K562 (cell line): ENCODE data around the gene C6orf47. TPM values are rescaled to one million over a fixed set of nuclear protein-coding genes. Genes with fewer than 3 reads are reported as not detected.
A peak's percentile ranks its signal among the peaks of the same experiment; 100 is the strongest.

Experiments used
- ATF6 ChIP-seq: sonication (generic); formaldehyde crosslinking; IDR thresholded peaks from 2 replicates; pipeline ENCODE4 v1.4.0; 2020; ENCODE audit warnings: mild to moderate bottlenecking, missing genetic modification reagents
- CUX1 ChIP-seq: fragments of 200-800 bp; sonication (Bioruptor generic); IDR thresholded peaks from 2 replicates; pipeline ENCODE4 v1.6.1; 2016; ENCODE audit warnings: missing genetic modification characterization, missing compliant biosample characterization
- DMBX1 ChIP-seq: fragments of 250-450 bp; sonication (Bioruptor Pico); IDR thresholded peaks from 2 replicates; pipeline ENCODE4 v1.8.0; 2022; ENCODE audit warnings: inconsistent platforms, mild to moderate bottlenecking, moderate library complexity, borderline replicate concordance
- E4F1 ChIP-seq: fragments of 250-450 bp; sonication (Bioruptor Pico); IDR thresholded peaks from 2 replicates; pipeline ENCODE4 v1.5.0; 2021; ENCODE audit warnings: mild to moderate bottlenecking, borderline replicate concordance
- HMBOX1 ChIP-seq: sonication (generic); IDR thresholded peaks from 2 replicates; pipeline ENCODE4 v1.6.1; 2016
- MAFF ChIP-seq: IDR thresholded peaks from 2 replicates; pipeline ENCODE4 v1.6.1; 2012; ENCODE audit warnings: low read length, improper control_type of control experiment
- NUFIP1 ChIP-seq: fragments of 450-650 bp; IDR thresholded peaks from 2 replicates; pipeline ENCODE4 v1.6.1; 2018; ENCODE audit not compliant: partially characterized antibody
- OTX1 ChIP-seq: fragments of 450-650 bp; formaldehyde crosslinking; IDR thresholded peaks from 2 replicates; pipeline ENCODE4 v1.4.0; 2022; ENCODE audit warnings: mild to moderate bottlenecking
- RAD21 ChIP-seq, 2 experiments: fragments of 250-450 bp in 1 of 2; fragments of 450-650 bp in 1 of 2; sonication (Bioruptor Pico) in 1 of 2; formaldehyde crosslinking in 1 of 2; IDR thresholded peaks in 1 of 2; conservative IDR thresholded peaks in 1 of 2; 2 replicates each; pipeline versions ENCODE4 v1.4.0 to v1.8.0; 2020 to 2022; ENCODE audit warnings: mild to moderate bottlenecking in 2 of 2, moderate library complexity in 1 of 2
- SMARCA4 ChIP-seq: fragments of 450-650 bp; IDR thresholded peaks from 2 replicates; pipeline ENCODE4 v1.6.1; 2016
- TAF1 ChIP-seq: IDR thresholded peaks from 2 replicates; pipeline ENCODE4 v1.6.1; 2011; ENCODE audit warnings: mild to moderate bottlenecking, low read length, moderate library complexity; ENCODE audit not compliant: insufficient read depth, control insufficient read depth, severe bottlenecking; ENCODE audit errors: extremely low read depth
- ZBTB26 ChIP-seq: fragments of 450-650 bp; formaldehyde crosslinking; IDR thresholded peaks from 2 replicates; pipeline ENCODE4 v1.4.0; 2022; ENCODE audit warnings: missing genetic modification characterization
- ZNF133 ChIP-seq: fragments of 250-450 bp; sonication (Bioruptor Pico); IDR thresholded peaks from 2 replicates; pipeline ENCODE4 v1.4.0; 2020; ENCODE audit warnings: mild to moderate bottlenecking
- ZNF551 ChIP-seq: fragments of 250-450 bp; sonication (Bioruptor Pico); IDR thresholded peaks from 2 replicates; pipeline ENCODE4 v1.5.0; 2021; ENCODE audit warnings: mild to moderate bottlenecking, moderate library complexity
- polyA plus RNA-seq, 8 experiments: library from polyadenylated mRNA; depleted of rRNA in 4 of 8; stranded (reverse) in 5 of 8; unstranded in 3 of 8; fragments of >200 nt; fragmentation: Nextera tagmentation in 2 of 8; fragmentation: Illumina TruSeq in 1 of 8; extraction: Ambion mirVana in 2 of 8; extraction: Trizol in 1 of 8; gene quantifications; 2 replicates each; pipeline versions ENCODE4 v1.2.1 to v1.2.3, GENCODE V29; 2011 to 2014; ENCODE audit warnings: inconsistent platforms in 1 of 8, missing spikeins in 1 of 8
- total RNA-seq, 7 experiments: library from RNA; depleted of rRNA in 6 of 7; stranded (reverse); fragments of >200 nt in 6 of 7; fragmentation: Illumina TruSeq in 2 of 7; extraction: Trizol in 2 of 7; gene quantifications; 2 replicates each; pipeline versions ENCODE4 v1.2.1 to v1.2.3, GENCODE V29; 2011 to 2021; ENCODE audit warnings: low replicate concordance in 1 of 7

C6orf47 gene
- total and polyA plus RNA-seq, 9 of the 15 experiments (the other 6 are each of a cell fraction or from before 2014, with no cell fraction given) = 0.14 to 43.8 (median 27.0) TPM

GRCh38 chr6:31609519-31610406 lies 50.8 kb downstream of the C6orf47 start (continued):
- TF ChIP-seq TAF1 = no peak
- no peak for TF ChIP-seq E4F1 (CRISPR knock-in tag)
- peak; percentile 91 for TF ChIP-seq HMBOX1
- TF ChIP-seq SMARCA4 = 0 out of 2 replicates have a peak, but pooled peaks have one; percentile 16
- no peak for TF ChIP-seq NUFIP1
- no peak for TF ChIP-seq ZNF133 (CRISPR knock-in tag)
- no peak for TF ChIP-seq ATF6 (CRISPR knock-in tag)
- TF ChIP-seq RAD21 (CRISPR knock-in tag; conservative IDR thresholded peaks at IDR 0.05 in 1 of 2, IDR thresholded peaks at IDR 0.05 in 1 of 2) = peak in 1 of 2 experiments; percentile 42; a peak in 1 of 4 replicates
- no peak for TF ChIP-seq MAFF
- TF ChIP-seq CUX1 (CRISPR knock-in tag) = no peak
- TF ChIP-seq ZBTB26 (CRISPR knock-in tag) = no peak
- TF ChIP-seq ZNF551 (CRISPR knock-in tag) = no peak
- TF ChIP-seq DMBX1 (CRISPR knock-in tag) = no peak
- TF ChIP-seq OTX1 (CRISPR knock-in tag) = no peak
